Vagina (tissue), 2 donors: ENCODE data around the gene EIF2B2. TPM values are rescaled to one million over a fixed set of nuclear protein-coding genes. Genes with fewer than 3 reads are reported as not detected.
A peak's percentile ranks its signal among the peaks of the same experiment; 100 is the strongest.

ENCODE experiments used
- DNase-seq, 2 donors: peaks; one replicate each; pipeline ENCODE4 v3.0.0-alpha.2; 2017; ENCODE audit errors: extremely low spot score in 2 of 2
- H3K27ac ChIP-seq: fragments of 200-600 bp; sonication (generic); one replicate; pipeline ENCODE4 v1.5.1; 2019
- H3K27me3 ChIP-seq: fragments of 200-600 bp; sonication (generic); one replicate; pipeline ENCODE4 v1.5.1; 2019
- H3K36me3 ChIP-seq, 2 donors: fragments of 200-600 bp; sonication (generic); one replicate each; pipeline ENCODE4 v1.5.1; 2017 to 2019
- H3K4me1 ChIP-seq: fragments of 200-600 bp; sonication (generic); one replicate; pipeline ENCODE4 v1.5.1; 2019
- H3K4me3 ChIP-seq, 2 donors: fragments of 200-600 bp; sonication (generic); 1 replicate in 1 of 2; 2 replicates in 1 of 2; pipeline ENCODE4 v1.5.1; 2016 to 2019
- H3K9me3 ChIP-seq: fragments of 200-600 bp; sonication (generic); one replicate; pipeline ENCODE4 v1.5.1; 2019
- CTCF ChIP-seq, 3 experiments: fragments of 450-650 bp in 2 of 3; fragments of 200-600 bp in 1 of 3; sonication (generic) in 1 of 3; IDR thresholded peaks; one replicate each; pipeline ENCODE4 v1.5.1; 2017 to 2019; ENCODE audit warnings: antibody characterized with exemption in 3 of 3, mild to moderate bottlenecking in 2 of 3, moderate library complexity in 2 of 3
- POLR2A ChIP-seq, 2 donors: fragments of 450-650 bp; IDR thresholded peaks; one replicate each; pipeline ENCODE4 v1.6.1; 2017; ENCODE audit warnings: antibody characterized with exemption in 2 of 2, mild to moderate bottlenecking in 2 of 2, moderate library complexity in 2 of 2
- POLR2AphosphoS5 ChIP-seq, 2 donors: sonication (generic); formaldehyde crosslinking; IDR thresholded peaks; one replicate each; pipeline ENCODE4 v1.9.0; 2017; ENCODE audit warnings: antibody characterized with exemption in 2 of 2, mild to moderate bottlenecking in 2 of 2, low read depth in 1 of 2; ENCODE audit not compliant: insufficient read depth in 1 of 2
- intact Hi-C: fragments of 100-400 bp; cut with DNase I; formaldehyde crosslinking; loops from one replicate; pipeline ENCODE4 v1.15.1; 2023
- total RNA-seq: library from RNA; depleted of rRNA; stranded (reverse); fragments of >200 nt; gene quantifications from one replicate; pipeline ENCODE4 v1.2.3, GENCODE V29; 2016

Gene EIF2B2
- 22.8 TPM for total RNA-seq

DNA sequence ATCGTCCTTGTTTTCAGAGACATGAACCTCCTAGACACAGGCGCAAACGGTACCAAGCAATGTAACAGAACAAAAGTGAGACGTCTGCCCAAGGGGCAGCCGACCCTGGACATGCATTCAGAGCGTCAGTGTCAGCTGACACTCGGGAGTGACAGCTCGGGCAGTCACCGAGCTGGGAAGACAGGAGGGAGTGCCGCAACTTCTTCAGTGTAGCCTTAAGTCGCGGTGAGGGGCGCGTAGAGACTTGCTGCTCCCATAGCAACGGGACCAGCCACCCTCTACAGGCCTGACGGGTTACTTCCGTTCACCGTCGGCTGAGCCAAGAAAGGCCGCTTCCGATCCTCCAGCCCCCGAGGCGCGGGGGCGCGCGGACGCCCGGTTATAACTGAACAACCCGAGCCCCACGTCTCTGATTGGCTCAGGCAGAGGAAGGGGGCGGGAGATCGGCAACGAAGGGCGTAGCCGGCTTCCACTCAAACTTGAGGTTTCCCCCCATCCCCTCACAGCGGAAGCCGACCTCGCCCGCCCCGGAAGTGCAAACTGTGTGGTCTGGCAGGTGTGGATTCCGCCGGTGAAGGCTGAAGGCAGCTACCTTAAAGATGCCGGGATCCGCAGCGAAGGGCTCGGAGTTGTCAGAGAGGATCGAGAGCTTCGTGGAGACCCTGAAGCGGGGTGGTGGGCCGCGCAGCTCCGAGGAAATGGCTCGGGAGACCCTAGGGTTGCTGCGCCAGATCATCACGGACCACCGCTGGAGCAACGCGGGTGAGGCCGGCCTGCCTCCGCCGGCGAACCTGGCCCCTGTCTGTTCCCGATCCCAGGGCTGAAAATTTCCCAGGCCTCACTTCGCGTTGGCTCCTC lies at the start of gene EIF2B2:
Gene EIF2B2 (plus strand): TSS at position 530 of the 858 bp plus-strand sequence. CDS start 70 bp downstream, at position 600.
- H3K4me1 ChIP-seq: peaks cover 28% of the 10 kb centered on the region
- no peaks in the 10 kb centered on the region for H3K9me3 ChIP-seq
- H3K36me3 ChIP-seq: peaks cover 0 to 30% of the 10 kb centered on the region in 2 donors
- peak; percentile 96 to 97 for DNase-seq
- TF ChIP-seq POLR2AphosphoS5 (IDR thresholded peaks at IDR 0.05; ENCODE audit: insufficient read depth in 1 of 2, low read depth in 1 of 2): peak; percentile 89 to 90
- peak in 1 of 2 donors; percentile 52 for TF ChIP-seq POLR2A (IDR thresholded peaks at IDR 0.05)
- peak in 2 of 3 experiments; percentile 16 for TF ChIP-seq CTCF (IDR thresholded peaks at IDR 0.05)
- peak within 1 kb of the TSS; percentile 85 to 97 for H3K4me3 ChIP-seq
- intact Hi-C loops: loop anchor here (5.0 to 10.0 kb wide), 2 partner anchors 48 to 65 kb away; partner anchors contain the start of genes PGF and ZC2HC1C
- H3K27ac ChIP-seq: peak within 1 kb of the TSS; percentile 75
- no peaks in the 10 kb centered on the region for H3K27me3 ChIP-seq

DNA sequence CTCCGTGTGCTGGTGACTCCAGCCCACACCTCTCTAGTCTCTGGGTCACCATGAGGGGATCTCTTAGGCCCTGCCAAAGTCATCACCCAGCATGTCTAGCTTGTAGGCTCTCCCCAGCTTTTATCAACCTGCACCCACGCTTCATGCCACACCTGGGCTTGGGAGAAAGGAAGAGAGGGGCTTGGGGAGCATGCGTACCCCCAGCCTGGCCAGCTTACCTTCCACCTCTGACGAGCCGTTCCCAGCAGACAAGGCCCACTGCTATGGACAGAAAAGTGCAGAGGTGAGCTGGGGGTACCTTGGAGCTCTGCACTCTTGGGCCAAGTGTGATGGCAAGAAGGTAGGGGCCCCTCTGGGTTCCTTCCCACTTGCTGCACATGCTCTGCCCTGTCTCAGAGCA lies 49.0 kb upstream of the EIF2B2 start:
- H3K27ac ChIP-seq: no peak overlapping the region
- peaks cover 24% of the 10 kb centered on the region for H3K4me1 ChIP-seq
- peak overlapping the region; percentile 56 to 62 for H3K4me3 ChIP-seq
- H3K27me3 ChIP-seq: no peaks in the 10 kb centered on the region
- no peak for DNase-seq
- TF ChIP-seq POLR2AphosphoS5 (IDR thresholded peaks at IDR 0.05; ENCODE audit: insufficient read depth in 1 of 2, low read depth in 1 of 2): no peak
- no peak for TF ChIP-seq CTCF (IDR thresholded peaks at IDR 0.05)
- no peak for TF ChIP-seq POLR2A (IDR thresholded peaks at IDR 0.05)
- H3K36me3 ChIP-seq: no peaks in the 10 kb centered on the region
- intact Hi-C loops: loop anchor here (5.0 to 10.0 kb wide), 2 partner anchors 51 to 139 kb away; partner anchors contain the start of gene EIF2B2
- no peaks in the 10 kb centered on the region for H3K9me3 ChIP-seq

- Histone ChIP-seq H3K36me3 (no peaks in the 10 kb centered on the region), H3K27me3 (no peaks in the 10 kb centered on the region), H3K9me3 (no peaks in the 10 kb centered on the region), H3K4me3 (peak overlapping the region; percentile 56 to 62), H3K27ac (peak overlapping the region; percentile 54), H3K4me1 (peaks cover 24% of the 10 kb centered on the region)
- intact Hi-C loops: loop anchor here (5.0 to 10.0 kb wide), 2 partner anchors 50 to 138 kb away; partner anchors contain the start of gene EIF2B2
- TF ChIP-seq CTCF (IDR thresholded peaks at IDR 0.05) (no peak), POLR2AphosphoS5 (IDR thresholded peaks at IDR 0.05; ENCODE audit: insufficient read depth in 1 of 2, low read depth in 1 of 2) (no peak), POLR2A (IDR thresholded peaks at IDR 0.05) (no peak)
- DNase-seq: no peak
These were observed 48.3 kb upstream of the EIF2B2 start for GRCh38 chr14:74954232-74954946.

DNA sequence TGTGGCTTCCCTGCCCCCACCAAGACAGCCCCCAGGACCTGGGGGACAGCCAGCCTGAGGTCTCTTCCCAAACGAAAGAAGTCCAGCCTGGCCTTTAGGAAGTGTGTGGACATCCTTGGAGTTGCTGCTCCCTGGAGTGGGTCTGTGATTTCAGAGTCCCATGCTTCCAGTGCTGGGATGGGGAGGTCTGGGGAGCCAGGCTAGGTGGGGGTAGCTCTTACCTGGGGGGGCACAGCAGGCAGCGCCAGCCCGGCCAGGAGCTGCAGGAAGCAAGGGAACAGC lies 47.8 kb upstream of the EIF2B2 start:
- H3K9me3 ChIP-seq: no peaks in the 10 kb centered on the region
- peaks cover 24% of the 10 kb centered on the region for H3K4me1 ChIP-seq
- DNase-seq: no peak
- peak overlapping the region; percentile 54 for H3K27ac ChIP-seq
- no peaks in the 10 kb centered on the region for H3K36me3 ChIP-seq
- no peaks in the 10 kb centered on the region for H3K27me3 ChIP-seq
- H3K4me3 ChIP-seq: peak overlapping the region; percentile 56 to 62
- no peak for TF ChIP-seq POLR2AphosphoS5 (IDR thresholded peaks at IDR 0.05; ENCODE audit: insufficient read depth in 1 of 2, low read depth in 1 of 2)
- no peak for TF ChIP-seq CTCF (IDR thresholded peaks at IDR 0.05)
- TF ChIP-seq POLR2A (IDR thresholded peaks at IDR 0.05): no peak
- intact Hi-C loops: loop anchor here (5.0 to 10.0 kb wide), 2 partner anchors 50 to 137 kb away; partner anchors contain the start of gene EIF2B2
